CD4-positive, CD25-positive, alpha-beta regulatory T cell (primary cell): Measurements from ENCODE around the gene ACTR10. TPM values are rescaled to one million over a fixed set of nuclear protein-coding genes. Genes with fewer than 3 reads are reported as not detected.

ENCODE experiments used
- ATAC-seq, 2 donors: fragments of 150-1000 bp; cut with Tn5 transposase; one replicate each; pipeline ENCODE4 v1.10.0; 2021; ENCODE audit warnings: low read depth in 2 of 2, moderate number of reproducible peaks in 2 of 2, moderate library complexity in 1 of 2
- DNase-seq, 3 donors: peaks; one replicate each; pipeline versions ENCODE4 v3.0.0 to v3.0.0-alpha.2; 2012 to 2022; ENCODE audit warnings: mixed read lengths in 1 of 3
- H3K27ac ChIP-seq: one replicate; pipeline ENCODE4 v1.7.0; 2013; ENCODE audit warnings: mild to moderate bottlenecking, low read length; ENCODE audit not compliant: insufficient read depth, poor library complexity, severe bottlenecking
- H3K27me3 ChIP-seq: one replicate; pipeline ENCODE4 v1.7.0; 2013; ENCODE audit warnings: low read length; ENCODE audit not compliant: control insufficient read depth, insufficient read depth
- H3K36me3 ChIP-seq: one replicate; pipeline ENCODE4 v1.7.0; 2013; ENCODE audit warnings: mild to moderate bottlenecking, low read length, moderate library complexity; ENCODE audit not compliant: control insufficient read depth, insufficient read depth
- H3K4me1 ChIP-seq: 2 replicates; pipeline ENCODE4 v1.7.0; 2013; ENCODE audit warnings: mild to moderate bottlenecking, low read length; ENCODE audit not compliant: insufficient read depth, control insufficient read depth, poor library complexity, severe bottlenecking
- H3K4me3 ChIP-seq: one replicate; pipeline ENCODE4 v1.7.0; 2013; ENCODE audit warnings: low read depth, mild to moderate bottlenecking, low read length, moderate library complexity
- H3K9me3 ChIP-seq, 2 experiments: 1 replicate in 1 of 2; 2 replicates in 1 of 2; pipeline ENCODE4 v1.7.0; 2013; ENCODE audit warnings: low read length in 2 of 2, mild to moderate bottlenecking in 1 of 2, moderate library complexity in 1 of 2; ENCODE audit not compliant: control insufficient read depth in 2 of 2
- H3K27ac Mint-ChIP-seq, 3 donors: one replicate each; pipeline ENCODE4 v1.8.0; 2020 to 2022; ENCODE audit warnings: mild to moderate bottlenecking in 3 of 3, mixed read lengths in 3 of 3, moderate library complexity in 2 of 3
- H3K27me3 Mint-ChIP-seq: one replicate; pipeline ENCODE4 v1.8.0; 2022; ENCODE audit warnings: mild to moderate bottlenecking, mixed read lengths
- H3K36me3 Mint-ChIP-seq: one replicate; pipeline ENCODE4 v1.8.0; 2020; ENCODE audit warnings: mixed read lengths
- H3K4me1 Mint-ChIP-seq, 4 donors: one replicate each; pipeline ENCODE4 v1.8.0; 2020 to 2022; ENCODE audit warnings: mixed read lengths in 4 of 4, mild to moderate bottlenecking in 1 of 4
- H3K4me3 Mint-ChIP-seq, 4 donors: one replicate each; pipeline ENCODE4 v1.8.0; 2020 to 2022; ENCODE audit warnings: mild to moderate bottlenecking in 4 of 4, mixed read lengths in 4 of 4, moderate library complexity in 3 of 4
- H3K9me3 Mint-ChIP-seq, 7 donors: one replicate each; pipeline ENCODE4 v1.8.0; 2020 to 2022; ENCODE audit warnings: mixed read lengths in 7 of 7, mild to moderate bottlenecking in 3 of 7, moderate library complexity in 2 of 7
- polyA plus RNA-seq, 4 donors: library from polyadenylated mRNA; unstranded; fragments of 300-500 nt; fragmentation: Illumina TruSeq; gene quantifications; one replicate each; pipeline ENCODE4 v1.2.3, GENCODE V29; 2021
- total RNA-seq: library from RNA; stranded (reverse); gene quantifications from one replicate; pipeline ENCODE4 v1.2.3, GENCODE V29; 2022

Gene ACTR10
- total RNA-seq (43.4 TPM), polyA plus RNA-seq (10 to 100 TPM; 76.3 to 98.3 (median 87.2) TPM)

DNA sequence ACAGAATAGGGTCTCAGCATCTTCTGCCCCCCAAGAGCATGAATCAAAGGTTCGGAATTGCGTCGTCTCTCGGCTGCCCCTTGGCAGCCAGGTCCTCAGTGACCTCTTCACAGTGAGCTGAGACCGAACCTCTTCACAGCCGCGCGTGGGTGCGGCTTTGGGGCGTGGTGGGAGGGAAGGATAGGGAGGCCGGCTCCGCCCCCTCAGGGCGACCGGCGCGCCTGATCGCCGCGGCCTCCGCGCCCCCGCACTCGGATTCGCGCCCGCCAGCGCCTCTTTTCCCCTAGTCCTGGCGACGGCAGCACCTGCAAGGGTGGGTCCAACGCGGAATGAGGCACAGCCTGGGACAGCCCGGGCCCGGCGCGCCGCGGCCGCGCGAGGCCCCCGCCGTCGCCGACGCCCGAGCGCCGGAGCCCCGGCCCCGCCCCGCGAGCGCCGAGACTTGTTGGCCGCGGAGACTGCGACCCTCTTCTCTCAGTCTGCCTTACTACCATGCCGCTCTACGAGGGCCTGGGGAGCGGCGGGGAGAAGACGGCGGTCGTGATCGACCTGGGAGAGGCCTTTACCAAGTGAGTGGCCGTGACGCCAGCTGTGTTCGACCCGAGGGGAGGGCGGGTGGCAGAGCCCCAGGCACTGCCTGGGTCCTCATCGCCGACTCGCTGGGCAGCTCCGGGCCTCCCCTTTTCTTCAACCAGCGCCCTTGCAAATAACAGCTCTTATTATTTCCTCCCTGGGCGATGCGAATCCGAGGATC lies at the start of gene ACTR10:
Gene ACTR10 (plus strand): TSS at position 424 of the 754 bp plus-strand sequence. CDS start 69 bp downstream, at position 493.
- Mint-ChIP-seq H3K9me3 (no peaks in the 10 kb centered on the region), H3K27ac (peak within 1 kb of the TSS; percentile 97 to 99 (median 98)), H3K36me3 (peaks cover 6% of the 10 kb centered on the region), H3K4me3 (peak within 1 kb of the TSS; percentile 95 to 99 (median 96)), H3K27me3 (peaks cover 11% of the 10 kb centered on the region), H3K4me1 (peaks cover 17 to 43% (median 30%) of the 10 kb centered on the region in 4 donors)
- Histone ChIP-seq H3K4me1 (peaks cover 28% of the 10 kb centered on the region), H3K27me3 (no peaks in the 10 kb centered on the region), H3K27ac (peak within 1 kb of the TSS; percentile 93), H3K4me3 (peak within 1 kb of the TSS; percentile 96), H3K36me3 (peaks cover 5% of the 10 kb centered on the region), H3K9me3 (no peaks in the 10 kb centered on the region)
- ATAC-seq (peak; percentile 89 to 90), DNase-seq (peak; percentile 78 to 90 (median 87))

DNA sequence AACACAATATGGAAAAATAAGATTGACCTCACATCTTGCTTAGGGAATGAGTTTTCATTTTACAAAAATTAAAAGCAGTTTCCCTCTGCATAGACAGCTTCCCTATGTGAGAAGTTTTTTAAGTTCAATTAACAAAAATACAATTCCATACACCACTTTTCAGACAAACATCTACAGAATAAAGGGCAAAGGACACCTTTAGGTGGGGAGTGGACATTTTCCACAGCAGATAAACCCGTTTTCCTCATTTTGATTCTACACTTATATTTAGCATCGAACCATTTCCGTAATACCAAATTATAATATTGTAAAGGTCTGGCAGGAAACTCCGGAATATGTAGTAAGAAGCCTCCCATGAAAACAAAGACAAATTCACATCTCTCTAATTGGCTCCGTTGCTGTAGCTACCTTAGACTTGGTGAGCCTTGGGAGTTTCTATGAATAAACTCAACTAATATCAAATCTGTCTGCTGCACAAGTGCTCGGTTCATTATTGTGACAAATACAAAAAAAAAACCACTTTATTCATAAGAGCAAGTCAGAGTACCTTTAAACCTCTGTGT lies 49.6 kb upstream of the ACTR10 start:
- Mint-ChIP-seq H3K27ac (no peak overlapping the region), H3K9me3 (peaks cover 0 to 1% (median 0%) of the 10 kb centered on the region in 7 donors), H3K4me3 (peak overlapping the region in 3 of 4 donors; percentile 76 to 82 (median 78)), H3K4me1 (peaks cover 0 to 18% (median 9%) of the 10 kb centered on the region in 4 donors), H3K27me3 (peaks cover 61% of the 10 kb centered on the region), H3K36me3 (no peaks in the 10 kb centered on the region)
- H3K4me1 ChIP-seq = peaks cover 14% of the 10 kb centered on the region
- DNase-seq = no peak
- H3K4me3 ChIP-seq = no peak overlapping the region
- H3K9me3 ChIP-seq = no peaks in the 10 kb centered on the region
- no peak for ATAC-seq
- no peaks in the 10 kb centered on the region for H3K36me3 ChIP-seq
- peaks cover 34% of the 10 kb centered on the region for H3K27me3 ChIP-seq
- no peak overlapping the region for H3K27ac ChIP-seq

DNA sequence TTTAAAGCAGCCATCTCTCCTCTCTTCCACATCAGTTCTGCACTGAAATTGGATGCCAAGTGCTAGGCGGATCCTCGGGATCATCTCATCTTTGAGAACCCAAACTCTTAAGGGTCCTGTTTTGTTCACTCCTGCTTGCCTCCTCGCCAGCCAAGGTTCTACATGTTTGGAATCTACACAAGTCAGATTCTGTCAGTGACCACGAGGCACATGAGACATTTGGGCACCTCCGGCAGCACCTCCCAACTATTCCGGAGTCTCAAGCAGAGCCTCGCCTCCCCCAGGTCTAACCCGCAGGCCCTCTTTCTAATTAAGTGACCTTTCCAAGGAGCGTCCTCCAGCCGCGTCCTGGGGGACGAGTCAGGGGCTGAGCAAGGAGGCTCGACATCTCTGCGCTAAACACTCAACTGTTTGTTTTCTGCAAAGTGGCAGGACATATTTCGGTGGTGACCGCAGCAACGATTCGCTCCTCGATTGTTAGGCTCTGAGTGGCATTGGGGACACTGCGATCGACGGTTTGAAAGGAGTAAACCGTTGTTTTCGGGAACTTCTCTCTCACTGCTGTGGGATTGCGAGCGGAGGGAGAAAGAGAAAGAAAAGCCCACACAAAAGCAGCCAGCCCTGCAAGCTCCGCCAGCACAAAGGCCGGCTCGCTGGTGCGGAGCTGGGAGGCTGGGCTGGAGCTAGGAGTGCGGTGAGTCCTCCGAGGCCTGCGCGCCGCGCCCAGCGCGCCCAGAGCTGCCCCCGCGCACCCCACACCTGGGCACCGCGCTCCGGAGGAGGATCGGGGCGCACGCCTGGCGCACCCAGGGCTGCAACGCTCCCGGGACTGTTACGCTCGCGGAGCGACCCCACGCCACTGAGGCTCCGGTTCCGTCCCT lies 48.6 kb upstream of the ACTR10 start:
- H3K4me1 Mint-ChIP-seq = peaks cover 0 to 18% (median 9%) of the 10 kb centered on the region in 4 donors
- no peaks in the 10 kb centered on the region for H3K36me3 ChIP-seq
- peak overlapping the region; percentile 42 to 82 (median 77) for H3K4me3 Mint-ChIP-seq
- no peaks in the 10 kb centered on the region for H3K9me3 ChIP-seq
- H3K27ac Mint-ChIP-seq = no peak overlapping the region
- peaks cover 61% of the 10 kb centered on the region for H3K27me3 Mint-ChIP-seq
- peaks cover 14% of the 10 kb centered on the region for H3K4me1 ChIP-seq
- peak; percentile 27 to 32 for ATAC-seq
- peaks cover 0 to 2% (median 0%) of the 10 kb centered on the region in 7 donors for H3K9me3 Mint-ChIP-seq
- DNase-seq = peak in 2 of 3 donors; percentile 13 to 30
- H3K36me3 Mint-ChIP-seq = no peaks in the 10 kb centered on the region
- H3K27ac ChIP-seq = no peak overlapping the region
- peak overlapping the region; percentile 51 for H3K4me3 ChIP-seq
- peaks cover 33% of the 10 kb centered on the region for H3K27me3 ChIP-seq

DNA sequence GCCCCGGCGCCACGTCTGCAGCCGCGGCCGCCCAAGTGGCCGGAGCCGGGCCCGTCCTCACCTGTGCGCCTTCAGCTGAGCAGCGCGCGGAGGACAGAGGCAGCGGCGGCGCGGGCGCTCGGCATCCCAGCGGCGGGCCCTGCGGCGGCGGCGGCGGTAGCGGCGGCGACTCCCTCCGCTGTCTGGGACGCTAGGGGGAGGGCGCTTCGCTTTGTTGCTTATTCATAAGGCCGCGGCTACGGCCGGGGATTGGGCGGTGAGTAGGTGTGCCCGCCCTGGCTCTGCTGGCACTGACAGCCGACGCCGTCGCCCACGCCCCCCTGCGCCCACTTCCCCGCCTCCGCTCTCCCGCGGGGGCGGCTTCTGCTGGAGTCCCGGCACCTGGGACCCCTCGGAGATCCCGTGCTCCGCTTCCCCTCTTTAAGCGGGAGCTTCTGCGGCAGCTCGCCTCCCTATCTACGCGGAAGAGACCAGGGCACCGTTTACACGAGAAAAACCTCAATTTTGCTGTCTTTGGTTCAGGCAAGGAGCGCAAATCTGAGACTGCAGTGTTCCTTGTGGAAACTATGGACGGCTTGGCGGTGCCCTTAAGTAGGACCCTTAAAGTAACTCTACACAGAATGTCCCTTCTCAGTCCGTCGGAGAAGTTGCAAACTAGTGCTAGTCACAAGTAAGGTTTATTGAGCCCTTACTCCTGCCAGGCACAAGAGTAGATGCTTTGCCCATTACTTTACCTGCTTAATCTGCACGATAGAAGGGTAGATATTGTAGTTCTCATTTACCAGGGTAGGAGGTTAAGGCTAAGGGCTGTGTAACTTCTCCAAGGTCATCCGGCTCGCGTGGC lies 47.7 kb upstream of the ACTR10 start, which contains the start of gene ARMH4:
Gene ARMH4 (minus strand): TSS at position 200 of the 844 bp plus-strand sequence. CDS start 12,855 bp downstream, outside the sequence.
- Histone ChIP-seq H3K4me3 (peak within 1 kb of the TSS; percentile 72), H3K4me1 (peaks cover 14% of the 10 kb centered on the region), H3K27ac (no peak within 1 kb of the TSS), H3K36me3 (no peaks in the 10 kb centered on the region), H3K27me3 (peaks cover 32% of the 10 kb centered on the region), H3K9me3 (no peaks in the 10 kb centered on the region)
- ATAC-seq (peak; percentile 78 to 87), DNase-seq (peak; percentile 37 to 86 (median 43))
- Mint-ChIP-seq H3K27me3 (peaks cover 59% of the 10 kb centered on the region), H3K36me3 (no peaks in the 10 kb centered on the region), H3K9me3 (peaks cover 0 to 3% (median 0%) of the 10 kb centered on the region in 7 donors), H3K4me3 (peak within 1 kb of the TSS; percentile 61 to 83 (median 79)), H3K4me1 (peaks cover 0 to 18% (median 9%) of the 10 kb centered on the region in 4 donors), H3K27ac (no peak within 1 kb of the TSS)

DNA sequence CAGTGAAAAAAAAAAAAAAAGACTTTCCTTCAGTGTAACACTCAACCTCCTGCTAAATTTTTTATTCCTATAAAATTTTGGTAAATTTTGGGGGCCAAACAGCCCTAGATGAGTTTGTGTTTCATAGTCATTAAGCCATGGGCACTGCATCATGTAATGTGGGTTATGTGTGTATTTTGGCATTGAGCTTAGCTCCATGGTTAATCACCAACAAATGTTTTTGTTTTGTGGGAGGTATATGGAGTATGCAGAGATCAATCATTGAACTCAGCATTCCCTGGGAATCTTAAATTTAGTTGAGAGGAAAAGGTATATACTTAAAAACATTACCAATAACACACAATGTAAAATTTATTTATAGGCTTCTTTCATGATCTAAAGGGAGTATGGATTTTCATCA lies 39.4 kb upstream of the ACTR10 start:
- no peaks in the 10 kb centered on the region for H3K4me1 Mint-ChIP-seq
- H3K4me1 ChIP-seq = no peaks in the 10 kb centered on the region
- no peak overlapping the region for H3K4me3 Mint-ChIP-seq
- no peaks in the 10 kb centered on the region for H3K9me3 ChIP-seq
- H3K27ac ChIP-seq = no peak overlapping the region
- H3K36me3 ChIP-seq = no peaks in the 10 kb centered on the region
- H3K27me3 ChIP-seq = peaks cover 5% of the 10 kb centered on the region
- H3K4me3 ChIP-seq = no peak overlapping the region
- ATAC-seq = no peak
- H3K27ac Mint-ChIP-seq = no peak overlapping the region
- H3K9me3 Mint-ChIP-seq = peaks cover 0 to 4% (median 0%) of the 10 kb centered on the region in 7 donors
- H3K36me3 Mint-ChIP-seq = no peaks in the 10 kb centered on the region
- DNase-seq = no peak
- peaks cover 23% of the 10 kb centered on the region for H3K27me3 Mint-ChIP-seq

DNA sequence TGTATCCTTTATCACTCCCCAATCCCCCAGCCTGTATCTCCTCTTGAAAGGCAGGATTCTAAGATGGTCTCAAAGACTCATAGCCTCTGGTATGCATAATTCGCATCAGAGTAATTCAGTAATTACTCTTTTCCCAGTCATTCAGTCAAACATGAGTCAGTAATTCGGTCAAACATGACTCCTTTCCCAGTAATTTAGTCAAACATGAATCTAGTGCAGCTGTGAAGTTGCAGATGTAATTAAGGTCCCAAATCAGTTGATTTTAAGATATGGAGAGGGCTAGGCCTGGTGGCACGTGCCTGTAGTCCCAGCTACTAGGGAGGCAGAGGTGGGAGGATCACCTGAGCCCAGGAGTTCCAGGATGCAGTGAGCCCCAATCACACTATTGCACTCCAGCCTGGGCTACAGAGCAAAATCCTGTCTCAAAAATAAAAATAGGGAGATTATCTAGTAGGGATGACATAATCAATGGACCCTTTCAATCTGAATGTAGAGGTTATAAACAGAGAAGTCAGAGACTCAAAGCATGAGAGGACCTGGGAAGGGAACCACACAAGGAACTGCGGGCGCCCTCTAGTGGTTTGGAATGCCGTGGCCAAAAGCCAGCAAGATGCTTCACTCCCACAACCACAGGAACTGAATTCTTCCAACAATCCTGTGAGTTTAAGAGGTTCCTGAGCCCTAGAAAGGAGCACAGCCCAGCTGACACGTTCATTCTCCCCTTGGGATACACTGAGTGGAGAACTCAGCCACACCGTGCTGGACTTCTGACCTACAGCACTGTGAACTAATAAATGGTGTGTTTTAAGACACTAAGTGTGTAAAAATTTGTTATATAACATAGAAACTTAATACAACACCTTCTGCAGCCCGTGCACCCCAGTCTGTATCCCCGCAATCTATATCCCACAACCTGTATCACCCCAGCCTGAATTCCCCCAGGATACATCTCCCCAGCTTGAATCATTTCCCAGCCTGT lies 33.7 kb upstream of the ACTR10 start:
- Mint-ChIP-seq H3K9me3 (peaks cover 0 to 2% (median 0%) of the 10 kb centered on the region in 7 donors), H3K27me3 (peaks cover 62% of the 10 kb centered on the region), H3K27ac (no peak overlapping the region), H3K4me3 (no peak overlapping the region), H3K4me1 (no peaks in the 10 kb centered on the region), H3K36me3 (no peaks in the 10 kb centered on the region)
- H3K4me3 ChIP-seq = no peak overlapping the region
- DNase-seq = peak; percentile 43 to 66 (median 46)
- H3K4me1 ChIP-seq = no peaks in the 10 kb centered on the region
- H3K27ac ChIP-seq = no peak overlapping the region
- H3K27me3 ChIP-seq = peaks cover 13% of the 10 kb centered on the region
- no peaks in the 10 kb centered on the region for H3K36me3 ChIP-seq
- H3K9me3 ChIP-seq = no peaks in the 10 kb centered on the region
- ATAC-seq = peak in 1 of 2 donors; percentile 37
